Ramos (cell line): ENCODE measurements around the gene CCDC33.
"Not testable (repeated sequence)": the region's sequence is repeated elsewhere in the genome, so short reads cannot be mapped to it uniquely, and the experiment has no call there.

ENCODE experiments used
- in situ Hi-C: fragments of 300-500 bp; cut with MboI; formaldehyde crosslinking; loops from one replicate; pipeline ENCODE4 v1.14.3; 2022; ENCODE audit warnings: low sequenced_read_pairs; ENCODE audit not compliant: unreplicated experiment

CCDC33 gene

GRCh38 chr15:74349241-74349778 lies 113.2 kb downstream of the CCDC33 start:
- in situ Hi-C loops, result no loop called here

DNA sequence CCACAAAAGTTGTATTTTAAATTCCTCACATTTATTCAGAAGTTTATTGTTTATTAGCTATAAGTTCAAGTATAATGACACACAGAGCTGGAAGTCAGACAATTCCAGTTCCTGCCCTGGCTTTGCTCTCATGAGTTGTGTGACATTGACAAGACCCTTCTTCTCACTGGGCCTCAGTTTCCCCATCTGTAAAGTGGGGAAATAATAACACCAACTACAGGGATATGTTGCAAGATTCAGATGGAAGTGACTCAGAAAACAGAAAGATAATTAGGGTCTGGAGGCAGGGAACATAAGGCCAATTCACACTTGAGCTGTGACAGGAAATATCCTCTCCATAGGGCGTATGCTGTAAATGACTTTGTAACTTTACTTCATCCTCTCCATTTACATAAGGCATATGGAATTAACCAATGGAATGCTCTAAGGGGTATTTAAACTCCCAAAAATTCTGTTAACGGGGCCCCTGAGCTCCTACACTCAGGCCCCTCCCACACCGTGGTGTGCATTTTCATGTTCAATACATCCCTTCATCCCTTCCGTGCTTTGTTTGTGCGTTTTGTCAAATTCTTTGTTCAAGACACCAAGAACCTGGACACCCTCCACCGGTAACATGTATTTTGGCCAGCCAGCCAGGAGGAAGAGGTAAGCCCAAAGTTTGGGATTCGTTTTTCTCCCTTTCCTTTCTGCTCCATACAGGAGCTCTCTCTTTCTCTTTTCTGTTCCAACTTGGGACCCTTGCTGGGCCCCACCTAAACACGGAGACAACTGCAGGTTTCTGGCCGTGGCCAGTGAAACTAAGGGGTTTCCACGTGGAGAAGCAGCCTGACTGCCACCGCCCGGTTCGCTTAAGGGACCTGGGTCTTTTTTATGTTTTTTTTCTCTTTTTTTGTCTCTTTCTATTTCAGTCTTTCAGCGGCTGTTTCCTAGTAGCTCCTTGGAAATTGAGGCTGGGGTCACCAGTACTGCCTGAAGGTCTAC lies 114.5 kb downstream of the CCDC33 start:
- in situ Hi-C loops, result no loop called here

GRCh38 chr15:74351670-74352069 lies 115.5 kb downstream of the CCDC33 start:
- in situ Hi-C loops, result no loop called here

DNA sequence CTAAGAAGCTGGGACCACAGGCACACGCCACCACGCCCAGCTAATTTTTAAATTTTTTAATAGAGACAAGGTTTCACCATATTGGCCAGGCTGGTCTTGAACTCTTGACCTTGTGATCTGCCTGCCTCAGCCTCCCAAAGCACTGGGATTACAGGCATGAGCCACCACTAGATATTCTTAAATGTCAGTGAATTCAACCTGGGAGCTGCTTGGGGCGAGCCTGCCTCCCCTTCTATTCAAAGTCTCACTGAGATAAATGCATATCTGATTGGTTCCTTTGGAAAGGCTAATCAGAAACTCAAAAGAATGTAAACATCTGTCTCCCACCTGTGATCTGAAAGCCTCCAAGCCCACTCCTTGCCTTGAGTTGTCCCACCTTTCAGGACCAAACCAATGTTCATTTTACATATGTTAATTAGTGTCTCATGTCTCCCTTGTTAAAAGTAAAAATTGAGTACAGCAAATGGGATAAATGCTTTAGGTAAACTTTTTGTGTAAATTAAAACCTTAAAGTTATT lies 116.3 kb downstream of the CCDC33 start:
- in situ Hi-C loops, result no loop called here

- in situ Hi-C loops, result not testable (repeated sequence)
Observed at GRCh38 chr15:74353992-74354391, 117.9 kb downstream of the CCDC33 start.

- in situ Hi-C loops, result not testable (repeated sequence)
Observed at GRCh38 chr15:74356050-74356449, 119.9 kb downstream of the CCDC33 start.

DNA sequence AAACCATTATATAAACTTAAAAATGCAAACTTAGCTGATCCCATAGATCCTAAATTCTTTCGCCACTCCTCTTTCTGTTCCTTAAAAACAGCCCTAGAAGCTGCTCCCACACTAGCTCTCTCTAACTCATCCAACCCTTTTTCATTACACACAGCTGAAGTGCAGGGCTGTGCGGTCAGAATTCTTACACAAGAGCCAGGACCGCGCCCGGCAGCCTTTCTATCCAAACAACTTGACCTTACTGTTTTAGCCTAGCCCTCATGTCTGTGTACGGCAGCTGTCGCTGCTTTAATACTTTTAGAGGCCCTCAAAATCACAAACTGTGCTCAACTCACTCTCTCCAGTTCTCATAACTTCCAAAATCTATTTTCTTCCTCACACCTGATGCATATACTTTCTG lies 121.4 kb downstream of the CCDC33 start:
- in situ Hi-C loops, result not testable (repeated sequence)

- in situ Hi-C loops, result not testable (repeated sequence)
Observed at GRCh38 chr15:74359376-74359775, 123.2 kb downstream of the CCDC33 start.

- in situ Hi-C loops, result not testable (repeated sequence)
Observed at GRCh38 chr15:74360855-74361254, 124.7 kb downstream of the CCDC33 start.

DNA sequence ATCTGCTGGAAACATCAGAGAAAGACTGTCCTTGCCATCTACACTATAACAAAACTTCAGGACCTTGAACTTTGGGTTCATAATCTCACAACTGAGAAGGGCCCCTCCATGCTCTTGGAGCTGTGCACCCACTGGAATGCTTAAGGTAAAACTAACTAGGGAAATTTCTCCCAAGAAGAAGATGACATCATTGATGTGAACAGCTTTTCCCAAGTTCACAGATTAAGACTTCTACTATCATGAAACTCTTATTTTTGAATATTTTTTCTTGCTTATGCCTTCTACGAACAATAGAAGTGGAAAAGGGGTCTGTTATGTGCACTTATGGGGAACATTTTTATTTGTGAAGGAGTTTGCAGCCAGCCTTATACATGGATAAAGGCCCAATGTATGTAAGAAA lies 126.4 kb downstream of the CCDC33 start:
- in situ Hi-C loops, result no loop called here

DNA sequence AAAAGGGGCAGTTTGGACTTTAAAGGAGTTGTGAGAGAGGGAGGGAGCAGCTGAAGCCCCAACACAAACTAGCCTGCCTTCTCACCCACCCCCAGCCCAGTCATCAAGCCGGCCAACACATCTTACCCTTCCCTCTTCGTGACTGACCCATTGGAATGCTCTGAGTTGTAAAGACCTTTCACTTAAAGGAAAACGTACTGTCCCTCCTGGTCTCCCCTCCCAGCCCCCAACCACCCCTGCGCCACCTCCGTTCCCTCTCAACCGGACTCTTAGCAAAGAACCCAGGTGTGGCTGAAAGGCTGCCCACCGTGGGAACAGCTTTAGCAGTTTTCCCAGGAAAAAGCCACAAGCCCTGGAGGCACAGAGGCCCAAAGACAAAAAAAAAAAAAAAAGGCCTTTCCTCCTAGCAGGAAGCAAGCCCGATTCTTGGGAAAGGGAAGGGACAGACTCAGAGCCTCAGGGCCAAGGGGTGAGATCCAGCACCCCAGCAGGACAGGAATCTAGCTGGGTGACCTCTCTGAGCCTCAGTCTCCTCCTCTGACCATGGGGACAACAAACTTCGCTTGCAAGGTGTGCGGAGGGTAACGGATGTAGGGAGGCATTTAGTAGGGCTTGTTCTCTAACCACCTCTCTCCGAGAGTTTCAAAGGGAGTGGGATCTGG lies 128.9 kb downstream of the CCDC33 start:
- in situ Hi-C loops, result no loop called here

DNA sequence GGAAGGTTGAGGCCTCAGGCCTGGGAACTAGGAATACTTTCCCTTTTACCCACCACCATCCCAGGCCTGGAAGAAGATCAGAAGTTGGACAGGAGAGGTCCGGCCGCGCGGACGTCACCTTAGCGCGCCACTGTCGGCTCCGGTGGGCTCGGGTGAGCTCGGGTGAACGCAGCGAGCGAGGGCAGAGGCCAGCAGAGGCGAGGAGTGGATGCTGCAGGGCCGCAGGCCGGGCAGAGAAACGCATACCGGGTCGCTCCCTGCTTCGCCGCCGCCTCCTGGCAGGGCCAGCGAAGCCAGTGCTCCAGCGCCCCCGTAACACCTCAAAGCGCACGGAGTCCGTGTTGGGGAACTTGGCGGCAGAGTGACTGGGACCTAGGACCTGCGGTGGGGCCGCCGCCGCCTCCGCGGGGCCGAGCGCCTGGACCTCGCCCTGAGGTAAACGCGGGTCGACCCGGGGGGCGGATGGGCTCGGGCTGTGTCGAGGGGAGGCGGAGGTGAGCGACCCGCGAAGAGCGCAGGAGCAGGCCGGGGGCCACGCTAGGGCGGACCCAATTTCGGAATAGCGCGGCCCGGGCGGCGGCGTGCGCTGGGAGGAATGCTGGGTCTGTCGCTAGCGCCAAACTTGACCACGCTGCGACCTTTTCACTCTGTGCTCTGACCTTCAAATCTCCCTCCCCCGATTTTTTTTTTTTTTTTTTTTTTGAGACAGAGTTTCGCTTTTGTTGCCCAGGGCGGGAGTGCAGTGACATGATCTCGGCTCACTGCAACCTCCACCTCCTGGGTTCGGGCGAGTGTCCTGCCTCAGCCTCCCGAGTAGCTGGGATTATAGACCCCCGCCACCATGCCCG lies 129.7 kb downstream of the CCDC33 start:
- in situ Hi-C loops, result no loop called here

- in situ Hi-C loops, result no loop called here
Observed at GRCh38 chr15:74367296-74367854, 131.2 kb downstream of the CCDC33 start, which contains the start of gene CYP11A1. TSS of gene CYP11A1 (minus strand) at chr15:74367646. CDS start at chr15:74367585, 61 bp downstream.

GRCh38 chr15:74368121-74368520 lies 132.0 kb downstream of the CCDC33 start:
- in situ Hi-C loops, result no loop called here

DNA sequence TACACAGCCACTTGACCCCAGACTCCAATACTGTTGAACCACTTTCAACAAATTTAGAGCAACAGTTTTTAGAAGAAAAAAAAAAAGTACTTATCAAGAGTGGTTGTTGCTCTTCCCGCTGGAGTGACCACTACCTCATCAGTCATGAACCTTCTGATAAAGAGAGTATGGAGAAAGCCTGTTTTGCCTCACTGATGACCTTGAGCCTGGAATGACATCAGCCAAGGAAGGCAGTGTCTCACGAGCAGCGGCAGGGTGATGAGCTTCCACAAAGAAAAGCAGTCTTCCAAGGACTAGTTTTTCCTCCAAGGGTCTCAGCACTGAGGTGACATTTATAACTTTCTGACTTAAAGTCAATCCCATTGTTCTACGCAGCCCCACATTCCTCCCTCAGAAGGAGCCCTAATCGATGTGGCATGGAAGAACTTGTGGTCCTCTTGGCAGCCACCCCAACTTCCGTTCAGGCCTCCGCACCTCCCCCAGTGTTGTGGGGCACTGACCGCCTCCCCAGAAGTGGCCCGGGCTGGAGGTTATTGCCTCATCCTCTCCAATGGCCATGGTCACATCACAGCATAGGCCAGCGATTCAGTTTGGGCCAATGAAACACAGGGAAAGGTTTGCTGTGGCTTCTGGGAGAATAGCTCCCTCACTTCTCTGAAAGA lies 133.1 kb downstream of the CCDC33 start:
- in situ Hi-C loops, result no loop called here

- in situ Hi-C loops, result loop anchor here (5.0 to 10.0 kb wide), 2 partner anchors 253 to 585 kb away; partner anchors contain the start of gene RPP25
Observed at GRCh38 chr15:74369756-74370155, 133.6 kb downstream of the CCDC33 start.

DNA sequence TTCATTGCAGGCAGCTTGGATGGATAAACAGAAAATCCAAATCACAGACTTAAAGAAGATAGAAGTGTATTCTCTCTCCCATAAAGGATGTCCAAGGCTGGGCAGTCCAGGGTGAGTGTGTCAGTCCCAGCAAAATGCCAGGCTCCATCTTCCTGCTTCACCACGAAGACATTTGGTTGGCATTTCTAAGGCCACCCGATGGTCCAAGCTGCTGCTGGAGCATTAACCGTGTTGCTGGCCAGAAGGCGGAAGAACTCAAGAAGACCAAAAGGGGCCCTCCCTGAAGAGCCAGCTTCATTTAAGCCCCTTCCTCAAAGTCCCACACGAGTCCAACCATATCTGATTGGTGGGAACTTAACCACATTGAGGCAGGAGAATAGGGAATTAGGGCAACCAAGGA lies 134.3 kb downstream of the CCDC33 start:
- in situ Hi-C loops, result loop anchor here (5.0 to 10.0 kb wide), 2 partner anchors 252 to 584 kb away; partner anchors contain the start of gene RPP25

GRCh38 chr15:74373056-74373650 lies 137.0 kb downstream of the CCDC33 start:
- in situ Hi-C loops, result loop anchor here (5.0 to 10.0 kb wide), 2 partner anchors 249 to 582 kb away; partner anchors contain the start of gene RPP25
